T-helper 2 cell (primary cell): Measurements from ENCODE around the gene LYRM4.

Experiments used
- DNase-seq, 5 experiments: peaks; one replicate each; pipeline versions ENCODE4 v3.0.0 to v3.0.0-alpha.2; 2012 to 2022

The LYRM4 gene

DNA sequence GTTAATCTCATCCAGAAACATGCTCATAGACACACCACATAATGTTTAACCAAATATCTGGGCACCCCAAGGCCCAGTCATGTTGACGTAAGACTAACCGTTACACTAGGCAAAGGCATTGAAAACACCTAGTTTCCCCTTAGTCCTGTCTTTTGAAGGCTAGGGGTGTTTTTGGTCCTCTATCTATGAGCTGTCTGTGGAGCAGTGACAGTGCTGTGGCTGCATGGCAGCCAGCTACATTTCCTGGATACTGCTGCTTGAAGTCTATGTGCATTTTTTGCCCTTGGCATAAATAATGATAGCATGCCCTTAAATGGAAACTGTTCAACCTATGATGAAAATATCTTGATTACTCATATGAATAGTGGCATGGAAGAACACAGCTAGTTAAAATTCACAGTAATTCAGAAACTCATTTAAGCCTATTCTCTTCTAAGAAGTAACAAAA is 19.2 kb upstream of the LYRM4 start:
- DNase-seq: peak in 1 of 5 experiments; percentile 95

- DNase-seq: peak in 1 of 5 experiments; percentile 41
Observed at GRCh38 chr6:5278565-5279120, 17.9 kb upstream of the LYRM4 start.

- no peak for DNase-seq
Observed at GRCh38 chr6:5278047-5278446, 17.3 kb upstream of the LYRM4 start.

- DNase-seq: no peak
Observed at GRCh38 chr6:5277589-5277988, 16.8 kb upstream of the LYRM4 start.

GRCh38 chr6:5276581-5276980 is 15.8 kb upstream of the LYRM4 start:
- no peak for DNase-seq

GRCh38 chr6:5275497-5275896 is 14.7 kb upstream of the LYRM4 start:
- no peak for DNase-seq

DNA sequence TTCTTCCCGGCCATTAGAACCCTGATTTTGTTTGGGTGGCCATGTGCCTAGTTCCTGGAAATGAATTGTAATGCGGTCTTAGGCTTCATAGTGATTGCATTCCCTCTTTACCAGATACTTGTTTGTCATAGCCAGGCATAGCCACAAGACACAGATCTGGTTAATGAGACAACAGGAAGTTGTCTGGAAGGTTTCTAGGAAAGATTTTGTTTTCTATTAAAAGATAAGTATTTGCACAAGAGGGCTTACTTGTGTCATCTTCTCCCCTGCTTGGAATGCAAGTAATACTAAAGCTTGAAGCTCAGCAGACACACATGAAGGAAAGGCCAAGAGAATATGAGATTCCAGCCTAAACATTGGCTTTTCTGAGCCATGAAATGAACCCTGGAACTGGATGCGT is 13.5 kb upstream of the LYRM4 start:
- no peak for DNase-seq

GRCh38 chr6:5271926-5272325 is 11.2 kb upstream of the LYRM4 start:
- DNase-seq: no peak

GRCh38 chr6:5270093-5270680 is 9.4 kb upstream of the LYRM4 start:
- no peak for DNase-seq

- DNase-seq: no peak
Observed at GRCh38 chr6:5266423-5266822, 5.7 kb upstream of the LYRM4 start.

GRCh38 chr6:5261545-5262109 is 877 bp upstream of the LYRM4 start:
- DNase-seq: no peak

- peak; percentile 38 to 91 (median 73) for DNase-seq
Observed at GRCh38 chr6:5260111-5260620, 584 bp downstream of the LYRM4 start.

- DNase-seq: no peak
Observed at GRCh38 chr6:5259428-5259827, 1.3 kb downstream of the LYRM4 start.

DNA sequence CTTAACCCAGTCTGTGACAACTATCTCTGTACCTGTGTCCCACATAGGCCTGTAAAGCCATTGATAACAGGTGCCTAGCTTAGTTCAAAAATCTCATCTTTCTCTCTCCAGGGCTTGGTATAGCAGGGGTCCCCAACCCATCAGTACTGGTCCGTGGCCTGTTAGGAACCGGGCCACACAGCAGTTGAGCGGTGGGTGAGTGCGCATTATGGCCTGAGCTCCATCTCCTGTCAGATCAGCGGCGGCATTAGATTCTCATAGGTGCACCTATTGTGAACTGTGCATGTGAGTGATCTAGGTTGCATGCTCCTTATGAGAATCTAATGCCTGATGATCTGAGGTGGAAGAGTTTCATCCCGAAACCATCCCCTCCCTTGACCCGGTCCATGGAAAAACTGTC is 3.4 kb downstream of the LYRM4 start:
- no peak for DNase-seq

- no peak for DNase-seq
Observed at GRCh38 chr6:5256952-5257351, 3.8 kb downstream of the LYRM4 start.

DNA sequence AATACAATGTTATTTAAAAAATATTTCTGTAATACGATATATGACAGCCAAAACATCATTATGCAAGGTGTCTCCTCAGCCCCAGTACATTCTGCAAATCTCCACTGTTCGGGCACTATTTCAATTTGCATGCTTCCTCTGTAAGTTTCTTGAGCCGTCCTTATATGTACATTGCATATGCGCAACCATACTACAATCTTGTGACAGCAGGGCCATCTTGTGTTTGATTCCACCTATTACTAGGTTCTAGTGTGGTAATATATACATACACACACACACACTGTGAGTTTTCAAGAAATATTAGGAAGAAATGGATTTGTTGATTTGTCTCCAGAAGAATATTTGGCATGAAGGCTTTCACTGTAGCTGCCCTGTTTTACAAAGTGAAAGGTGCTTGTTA is 9.8 kb downstream of the LYRM4 start:
- DNase-seq: no peak

- DNase-seq: no peak
Observed at GRCh38 chr6:5250451-5250850, 10.3 kb downstream of the LYRM4 start.

GRCh38 chr6:5249451-5250122 is 11.2 kb downstream of the LYRM4 start:
- DNase-seq: no peak

GRCh38 chr6:5248302-5249098 is 12.2 kb downstream of the LYRM4 start:
- DNase-seq: no peak

GRCh38 chr6:5247201-5247600 is 13.5 kb downstream of the LYRM4 start:
- no peak for DNase-seq

DNA sequence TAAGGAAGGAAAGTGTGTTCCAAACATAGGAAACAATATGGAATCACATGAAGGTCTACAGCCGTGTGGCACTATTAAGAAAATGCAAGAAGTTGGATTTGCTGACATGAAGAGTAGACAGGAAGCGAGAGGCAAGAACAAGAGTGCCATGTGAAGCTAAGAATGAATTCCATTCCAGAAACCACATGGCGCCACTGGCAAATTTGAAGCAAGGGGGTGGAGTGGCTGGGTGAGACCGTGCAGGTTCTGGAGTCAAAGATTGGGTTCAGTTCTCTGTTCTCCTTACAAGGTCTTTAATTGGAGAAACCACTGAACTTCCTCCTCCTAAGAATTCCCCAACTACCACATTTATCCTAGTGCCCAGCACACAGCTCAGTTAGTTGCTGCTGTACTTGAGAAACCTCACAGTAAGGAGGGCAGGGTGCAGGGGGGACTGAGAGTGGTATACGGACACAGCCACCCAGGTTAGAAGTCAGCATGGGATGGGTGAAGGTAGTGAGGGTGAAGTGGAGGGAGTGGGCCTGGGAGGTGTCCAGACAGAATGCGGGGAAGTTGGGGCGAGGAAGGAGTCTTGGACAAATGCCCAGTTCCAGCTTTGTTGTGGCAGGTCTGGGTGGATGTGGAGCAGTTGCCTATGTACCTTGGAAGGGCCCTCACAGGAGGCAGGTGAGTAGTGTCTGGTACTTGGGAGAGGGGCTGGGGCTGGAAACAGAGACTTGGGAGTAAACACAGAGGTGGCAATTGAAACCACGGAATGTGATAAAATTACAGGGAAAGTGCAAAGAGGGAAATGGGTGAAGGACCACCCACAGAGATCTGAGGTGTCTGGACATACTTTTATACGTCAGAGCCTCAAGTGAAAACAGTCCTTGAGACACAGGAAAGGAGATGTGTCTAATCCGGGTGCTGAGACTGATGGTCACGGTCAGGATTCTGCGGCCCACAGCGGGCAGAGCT is 14.3 kb downstream of the LYRM4 start:
- no peak for DNase-seq

DNA sequence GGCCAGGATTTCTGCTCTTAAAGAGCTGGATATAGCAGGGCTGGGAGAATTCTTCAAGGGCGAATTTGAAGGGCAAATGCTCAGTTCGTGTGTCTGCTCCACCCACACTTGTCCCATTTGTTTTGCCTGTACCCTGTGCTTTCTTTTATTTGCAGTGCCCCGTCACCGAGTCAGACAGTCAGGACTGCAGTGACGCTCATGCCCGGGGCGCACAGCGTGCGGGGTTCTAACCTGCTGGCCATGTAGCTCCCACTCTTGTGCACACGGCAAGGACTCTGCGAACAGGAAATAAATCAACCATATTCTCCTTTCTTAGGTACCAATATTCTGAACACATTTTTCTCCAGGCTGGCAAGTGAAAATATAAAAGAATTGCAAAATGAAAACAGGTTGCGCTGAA is 17.7 kb downstream of the LYRM4 start:
- no peak for DNase-seq
